NK-92 (cell line): ENCODE results near the gene BMP7.

Source experiments
- DNase-seq: peaks from one replicate; lab custom pipeline; 2025; ENCODE audit not compliant: unreplicated experiment; lab: John Stamatoyannopoulos, UW

Gene BMP7

DNA sequence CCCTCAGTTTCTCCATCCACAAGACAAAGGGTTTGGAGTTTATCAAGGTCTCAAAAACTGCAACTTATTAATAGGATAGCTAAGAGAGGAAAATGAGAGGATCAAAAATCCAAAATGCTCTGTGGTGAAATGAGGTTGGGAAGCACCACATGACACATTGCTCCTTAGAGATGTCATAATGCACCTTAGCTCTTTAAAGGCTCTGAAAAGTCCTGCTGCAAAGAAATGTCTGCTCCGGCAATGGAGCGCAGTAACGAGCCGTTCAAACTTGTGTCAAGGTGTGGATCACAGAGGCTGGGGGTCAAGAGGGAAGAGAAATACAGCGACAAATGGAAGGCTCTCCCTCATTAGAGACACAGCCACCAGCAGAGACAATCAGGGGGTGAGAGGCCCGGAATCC lies 53.1 kb downstream of the BMP7 start:
- DNase-seq: no peak

DNA sequence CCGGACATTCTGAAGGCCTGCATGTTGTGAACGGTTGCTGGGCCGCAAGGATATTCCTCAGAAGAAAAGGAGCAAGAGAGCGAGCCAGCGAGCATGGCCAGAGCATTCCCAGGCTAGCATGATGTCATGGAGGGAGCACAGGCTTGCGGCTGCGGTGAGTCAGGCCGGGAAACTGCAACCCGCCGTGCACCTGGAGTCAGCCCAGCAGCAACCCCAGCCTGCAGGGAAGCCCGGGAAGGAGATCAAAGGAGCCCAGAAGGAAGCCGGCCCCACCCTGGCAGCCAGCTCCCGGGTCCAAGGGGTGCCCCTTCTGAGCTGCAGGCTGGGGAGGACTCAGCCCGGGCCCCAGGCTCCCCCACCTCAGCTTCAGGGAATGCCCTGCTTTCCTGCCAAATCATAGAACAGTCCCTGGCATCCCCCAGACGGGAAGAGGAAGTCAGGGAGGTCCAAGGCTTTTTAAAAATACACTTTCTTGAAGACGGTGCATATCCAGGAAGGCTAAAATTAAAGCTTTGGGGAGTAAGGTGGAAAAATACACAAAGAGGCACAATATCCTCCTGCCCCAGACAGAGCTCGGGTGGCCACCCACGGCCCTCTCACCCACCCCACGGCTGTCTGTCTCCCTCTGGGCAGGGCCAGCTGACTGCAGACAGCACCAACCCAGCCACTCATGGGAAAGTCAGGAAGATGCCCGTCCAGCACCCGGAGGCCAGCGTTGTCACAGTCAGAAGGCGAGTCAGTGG lies 53.7 kb downstream of the BMP7 start:
- no peak for DNase-seq

GRCh38 chr20:57211908-57212533 lies 54.4 kb downstream of the BMP7 start:
- no peak for DNase-seq

DNA sequence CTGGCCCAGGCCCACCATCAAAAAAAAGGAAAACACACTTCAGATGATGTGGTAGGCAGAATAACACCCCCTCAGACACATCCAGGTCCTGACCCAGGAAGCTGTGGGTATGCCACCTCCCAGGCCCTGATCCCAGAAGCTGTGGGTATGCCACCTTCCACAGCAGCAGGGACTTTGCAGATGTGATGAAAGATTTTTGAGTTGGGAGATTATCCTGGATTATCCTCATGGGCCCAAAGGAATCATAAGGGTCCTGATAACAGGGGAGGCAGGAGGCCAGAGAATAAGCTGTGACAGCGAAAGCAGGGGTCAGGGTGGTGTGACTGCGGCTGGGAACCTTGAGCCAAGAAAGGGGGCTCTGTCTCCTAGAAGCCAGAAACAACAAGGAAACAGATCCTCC lies 55.0 kb downstream of the BMP7 start:
- no peak for DNase-seq

DNA sequence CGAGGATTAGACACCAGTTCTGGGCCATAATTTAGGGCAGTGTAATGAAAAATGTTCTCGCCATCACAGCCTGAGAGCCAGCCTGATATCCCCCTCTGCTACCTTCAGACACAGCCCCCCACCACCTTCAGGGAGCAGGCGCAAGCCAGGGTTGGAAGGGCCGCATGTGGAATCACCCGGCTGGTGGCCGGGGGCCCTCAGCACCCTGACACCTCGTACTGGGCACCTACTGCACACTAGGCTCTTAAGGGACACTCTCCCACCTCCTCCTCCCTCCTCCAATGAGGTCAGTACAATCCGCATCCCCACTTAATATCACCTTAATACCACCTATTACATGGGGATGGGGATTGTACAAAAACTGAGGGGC lies 55.5 kb downstream of the BMP7 start:
- DNase-seq: no peak

DNA sequence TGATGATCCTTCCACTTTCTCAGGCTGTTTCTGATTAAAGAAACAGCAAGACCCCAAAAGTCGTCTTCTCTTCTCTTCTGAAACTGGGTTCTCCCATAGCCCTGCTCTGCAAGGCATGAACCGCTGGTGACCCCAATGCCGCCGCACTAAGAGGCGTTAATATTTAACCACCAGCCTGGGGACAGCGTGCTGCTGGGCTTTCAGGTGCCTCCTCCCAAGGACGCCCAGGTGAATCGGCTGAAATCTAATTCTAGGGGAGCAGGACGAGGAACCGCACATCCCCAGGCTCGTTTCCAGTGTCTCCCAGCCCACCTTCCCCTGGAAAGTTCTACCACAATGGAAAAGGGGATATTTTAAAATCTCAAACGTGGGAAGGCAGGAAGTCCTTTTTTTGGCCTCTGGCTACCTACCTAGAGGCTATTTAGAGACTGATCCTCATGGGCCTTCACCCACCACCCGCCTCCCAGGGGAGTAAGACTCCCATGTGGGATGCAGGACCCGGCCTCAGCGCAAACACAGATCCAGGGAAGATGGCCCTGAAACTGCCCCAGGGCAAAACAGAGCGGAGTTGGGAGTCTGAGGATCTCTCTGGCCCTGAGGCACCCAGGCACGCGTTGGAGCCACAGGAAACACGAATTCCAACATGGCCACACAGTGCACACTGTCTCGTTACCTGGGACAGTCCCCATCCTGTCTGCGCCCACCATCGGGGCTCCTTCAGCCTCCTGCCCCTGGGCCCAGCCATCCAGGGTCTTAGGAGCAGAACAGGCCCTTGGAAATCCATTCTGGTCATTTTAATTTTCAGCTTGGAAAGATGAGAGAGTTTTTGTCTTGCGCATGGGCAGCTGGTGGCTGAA lies 56.2 kb downstream of the BMP7 start:
- DNase-seq: no peak

- no peak for DNase-seq
These were observed 57.0 kb downstream of the BMP7 start for GRCh38 chr20:57209413-57209812.

DNA sequence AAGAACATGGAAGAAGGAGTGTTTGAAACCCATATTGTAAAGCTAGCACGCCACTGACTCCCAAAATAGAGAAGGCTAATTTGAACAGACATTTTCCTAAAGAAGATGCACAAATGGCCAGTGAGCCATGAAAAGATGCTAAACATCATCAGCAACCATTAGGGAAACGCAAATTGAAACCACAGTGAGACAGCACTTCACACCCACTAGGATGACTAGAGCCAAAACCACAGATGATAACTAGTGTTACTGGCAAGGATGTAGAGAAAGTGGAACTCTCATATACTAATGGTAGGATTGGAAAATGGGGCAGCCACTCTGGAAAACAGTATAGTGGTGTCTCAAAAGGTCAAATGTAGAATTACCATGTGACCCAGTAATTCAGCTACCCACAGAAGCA lies 58.2 kb downstream of the BMP7 start:
- no peak for DNase-seq

- no peak for DNase-seq
These were observed 59.2 kb downstream of the BMP7 start for GRCh38 chr20:57207251-57207650.

DNA sequence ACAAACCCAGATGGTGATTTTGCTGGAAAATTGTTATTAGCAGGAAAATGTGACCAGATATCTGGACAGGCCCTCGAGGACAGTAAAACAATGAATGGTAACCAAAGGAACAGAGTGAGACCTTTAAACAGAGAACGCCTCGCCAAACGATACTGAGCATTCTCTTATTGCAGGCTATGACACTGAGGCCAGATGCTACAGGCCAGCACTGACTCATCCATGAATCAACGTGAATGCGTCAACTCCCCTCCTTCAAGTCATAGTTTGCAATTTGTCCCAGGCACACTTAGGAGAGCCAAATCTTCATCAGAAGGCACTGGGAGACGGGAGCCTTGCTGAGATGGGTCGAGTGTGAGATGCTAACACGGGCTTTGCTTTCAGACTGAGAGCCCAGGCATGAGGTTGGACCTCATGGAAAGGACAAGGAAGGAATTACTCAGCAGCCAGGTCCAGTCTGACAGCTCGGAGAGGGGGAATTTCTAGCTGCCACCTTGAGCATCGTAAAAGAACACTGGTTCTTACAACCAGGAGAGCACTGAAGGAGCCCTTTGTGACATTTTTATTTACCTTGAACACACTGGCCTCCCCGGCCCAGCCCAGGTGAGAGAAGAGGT lies 60.7 kb downstream of the BMP7 start:
- no peak for DNase-seq

GRCh38 chr20:57203986-57204385 lies 62.5 kb downstream of the BMP7 start:
- DNase-seq: no peak

DNA sequence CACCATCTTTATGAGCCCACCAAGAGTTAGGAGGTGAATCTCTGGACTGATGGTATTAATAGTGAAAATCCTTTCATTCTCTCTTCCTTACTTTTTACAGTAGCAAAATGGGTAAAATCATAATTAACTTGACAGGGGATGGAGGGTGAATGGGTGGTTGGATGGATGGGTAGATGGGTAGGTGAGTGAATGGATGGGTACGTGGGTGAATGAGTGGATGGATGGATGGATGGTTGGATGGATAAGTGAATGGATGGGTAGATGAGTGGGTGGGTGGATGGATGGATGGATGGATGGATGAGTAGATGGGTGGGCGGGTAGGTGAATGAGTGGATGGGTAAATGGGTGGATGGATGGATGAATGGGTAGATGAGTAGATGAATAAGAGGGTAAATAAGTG lies 63.2 kb downstream of the BMP7 start:
- no peak for DNase-seq

GRCh38 chr20:57202309-57202708 lies 64.1 kb downstream of the BMP7 start:
- DNase-seq: no peak

- DNase-seq: no peak
These were observed 65.4 kb downstream of the BMP7 start for GRCh38 chr20:57200882-57201695.

GRCh38 chr20:57199656-57200405 lies 66.6 kb downstream of the BMP7 start:
- DNase-seq: no peak

- DNase-seq: no peak
These were observed 68.0 kb downstream of the BMP7 start for GRCh38 chr20:57198132-57199072.

DNA sequence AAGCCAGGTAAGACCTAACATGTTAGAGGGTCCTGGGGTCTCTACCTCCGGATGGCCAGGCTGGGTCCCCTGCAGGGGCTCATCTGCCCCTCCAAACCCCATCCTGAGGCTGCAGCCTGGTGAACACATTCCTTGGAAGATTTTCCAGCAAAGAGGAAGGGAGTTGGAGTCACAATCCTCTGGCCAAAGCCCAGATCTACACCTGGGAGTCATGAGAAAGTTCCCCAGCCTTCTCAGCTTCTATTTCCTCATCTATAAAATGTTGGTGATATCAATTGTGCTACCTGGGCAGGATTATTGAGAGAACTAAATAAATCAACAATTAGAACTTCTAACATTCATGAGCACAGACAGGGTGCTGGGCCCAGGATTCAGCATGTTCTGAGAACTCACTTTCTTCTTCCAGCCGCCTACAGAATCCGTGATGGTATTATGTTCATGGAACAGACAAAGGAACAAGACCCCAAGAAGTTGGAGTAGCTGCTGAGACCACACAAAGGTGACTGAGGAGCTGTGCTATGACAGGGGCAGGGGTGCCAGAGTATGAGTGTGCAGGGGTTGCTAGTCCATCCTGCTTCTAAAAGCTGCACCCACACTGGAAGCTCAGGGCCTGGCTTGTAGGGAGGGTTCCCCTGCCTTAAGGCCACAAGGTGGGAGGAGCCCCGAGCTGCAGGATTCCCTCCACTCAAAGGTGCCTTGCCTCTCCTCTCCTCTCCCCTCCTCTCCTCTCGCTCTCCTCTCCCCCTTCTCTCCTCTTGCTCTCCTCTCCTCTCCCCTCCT lies 68.9 kb downstream of the BMP7 start:
- no peak for DNase-seq

GRCh38 chr20:57195469-57196100 lies 70.9 kb downstream of the BMP7 start:
- DNase-seq: no peak
